Progenitor cell of endocrine pancreas (in vitro differentiated cells): ENCODE data around the gene PALLD. TPM values are rescaled to one million over a fixed set of nuclear protein-coding genes. Genes with fewer than 3 reads are reported as not detected.

Experiments used
- DNase-seq: peaks from one replicate; pipeline ENCODE4 v3.0.0; 2021; ENCODE audit warnings: low spot score; ENCODE audit not compliant: unreplicated experiment
- H3K27ac Mint-ChIP-seq: 2 replicates; pipeline ENCODE4 v1.8.0; 2021; ENCODE audit warnings: mild to moderate bottlenecking, moderate library complexity, mixed read lengths
- H3K27me3 Mint-ChIP-seq: 2 replicates; pipeline ENCODE4 v1.8.0; 2021; ENCODE audit warnings: mixed read lengths
- H3K36me3 Mint-ChIP-seq: 2 replicates; pipeline ENCODE4 v1.8.0; 2022; ENCODE audit warnings: mixed read lengths; ENCODE audit not compliant: insufficient read depth
- H3K4me1 Mint-ChIP-seq: 2 replicates; pipeline ENCODE4 v1.8.0; 2021; ENCODE audit warnings: low read depth, mixed read lengths
- H3K4me3 Mint-ChIP-seq: 2 replicates; pipeline ENCODE4 v1.8.0; 2021; ENCODE audit warnings: low read depth, mild to moderate bottlenecking, moderate library complexity, mixed read lengths
- H3K9me3 Mint-ChIP-seq: 2 replicates; pipeline ENCODE4 v1.8.0; 2021; ENCODE audit warnings: low read depth, mixed read lengths
- total RNA-seq: library from RNA; stranded (reverse); gene quantifications from 2 replicates; pipeline ENCODE4 v1.2.1, GENCODE V29; 2021
- TF ChIP-seq, protein P1 (sequence below): fragments of 200-600 bp; sonication (generic); IDR thresholded peaks from one replicate; pipeline ENCODE4 v1.5.0; 2021; ENCODE audit warnings: antibody characterized with exemption, mild to moderate bottlenecking; ENCODE audit not compliant: unreplicated experiment

PALLD gene
- total RNA-seq, 1 donor from 2014 or later = 43.2 TPM

DNA sequence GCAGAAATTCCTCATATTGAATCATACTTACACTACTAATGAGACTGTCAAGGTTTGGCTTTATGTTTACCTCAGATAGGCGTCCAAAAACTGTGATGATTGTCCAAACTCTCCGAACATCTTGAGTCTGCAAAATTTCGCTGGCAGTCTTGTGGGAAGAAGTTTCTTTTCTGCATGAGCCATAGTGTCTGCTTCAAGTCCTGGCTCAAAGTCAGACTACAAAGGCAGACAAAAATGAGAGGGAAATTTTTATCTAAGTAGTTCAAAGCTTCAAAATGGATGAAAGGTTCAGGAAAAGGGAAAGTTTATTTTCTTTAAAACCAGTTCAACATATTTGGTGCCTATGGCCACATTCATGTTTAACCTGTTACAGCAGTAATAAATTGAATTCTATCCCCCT, 40.7 kb downstream of the PALLD start:
- no peak overlapping the region for H3K27ac Mint-ChIP-seq
- no peaks in the 10 kb centered on the region for H3K4me1 Mint-ChIP-seq
- peaks cover 5% of the 10 kb centered on the region for H3K27me3 Mint-ChIP-seq
- no peaks in the 10 kb centered on the region for H3K9me3 Mint-ChIP-seq
- no peak overlapping the region for H3K4me3 Mint-ChIP-seq
- TF ChIP-seq, protein P1, sequence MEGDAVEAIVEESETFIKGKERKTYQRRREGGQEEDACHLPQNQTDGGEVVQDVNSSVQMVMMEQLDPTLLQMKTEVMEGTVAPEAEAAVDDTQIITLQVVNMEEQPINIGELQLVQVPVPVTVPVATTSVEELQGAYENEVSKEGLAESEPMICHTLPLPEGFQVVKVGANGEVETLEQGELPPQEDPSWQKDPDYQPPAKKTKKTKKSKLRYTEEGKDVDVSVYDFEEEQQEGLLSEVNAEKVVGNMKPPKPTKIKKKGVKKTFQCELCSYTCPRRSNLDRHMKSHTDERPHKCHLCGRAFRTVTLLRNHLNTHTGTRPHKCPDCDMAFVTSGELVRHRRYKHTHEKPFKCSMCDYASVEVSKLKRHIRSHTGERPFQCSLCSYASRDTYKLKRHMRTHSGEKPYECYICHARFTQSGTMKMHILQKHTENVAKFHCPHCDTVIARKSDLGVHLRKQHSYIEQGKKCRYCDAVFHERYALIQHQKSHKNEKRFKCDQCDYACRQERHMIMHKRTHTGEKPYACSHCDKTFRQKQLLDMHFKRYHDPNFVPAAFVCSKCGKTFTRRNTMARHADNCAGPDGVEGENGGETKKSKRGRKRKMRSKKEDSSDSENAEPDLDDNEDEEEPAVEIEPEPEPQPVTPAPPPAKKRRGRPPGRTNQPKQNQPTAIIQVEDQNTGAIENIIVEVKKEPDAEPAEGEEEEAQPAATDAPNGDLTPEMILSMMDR = no peak
- H3K36me3 Mint-ChIP-seq = no peaks in the 10 kb centered on the region
- DNase-seq = no peak

DNA sequence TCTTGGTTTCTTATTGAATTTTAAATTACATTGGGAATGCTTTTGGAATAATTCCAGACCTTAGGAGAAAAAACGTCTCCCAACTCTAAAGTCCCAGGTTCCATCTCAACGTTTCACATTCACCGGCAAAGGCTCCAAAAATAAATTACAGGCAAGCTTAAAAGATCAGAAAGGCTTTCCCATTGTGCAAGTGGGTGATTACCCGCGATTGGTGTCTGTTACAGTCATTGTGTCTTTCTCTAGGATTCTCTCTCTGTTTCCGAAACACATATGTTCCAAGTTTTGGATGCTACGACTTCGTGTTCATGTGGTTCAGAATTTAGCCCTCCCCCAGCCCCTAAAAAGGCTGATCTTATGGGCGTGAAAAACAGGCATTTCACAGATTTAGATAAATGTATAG, 41.8 kb downstream of the PALLD start:
- Mint-ChIP-seq H3K4me1 (no peaks in the 10 kb centered on the region), H3K27ac (no peak overlapping the region), H3K27me3 (peaks cover 5% of the 10 kb centered on the region), H3K4me3 (no peak overlapping the region), H3K36me3 (no peaks in the 10 kb centered on the region), H3K9me3 (no peaks in the 10 kb centered on the region)
- DNase-seq = no peak
- TF ChIP-seq, protein P1 = no peak

DNA sequence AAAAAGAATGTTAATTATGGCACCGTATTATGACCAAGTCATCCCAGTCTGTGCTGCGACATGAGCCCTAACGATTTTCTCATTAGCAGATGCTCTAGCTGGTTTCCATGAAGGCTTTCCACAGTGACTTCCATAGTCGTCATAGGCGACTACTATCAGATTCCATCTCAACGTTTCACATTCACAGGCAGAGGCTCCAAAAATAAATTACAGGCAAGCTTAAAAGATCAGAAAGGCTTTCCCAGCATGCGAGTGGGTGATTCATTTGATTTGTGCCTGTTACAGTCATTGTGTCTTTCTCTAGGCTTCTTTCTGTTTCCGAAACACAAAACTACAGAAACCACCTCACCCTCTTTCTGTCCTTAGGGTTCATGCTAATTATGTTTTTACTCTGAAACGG, 43.2 kb downstream of the PALLD start:
- TF ChIP-seq, protein P1 = no peak
- Mint-ChIP-seq H3K9me3 (no peaks in the 10 kb centered on the region), H3K4me1 (no peaks in the 10 kb centered on the region), H3K4me3 (no peak overlapping the region), H3K36me3 (no peaks in the 10 kb centered on the region), H3K27ac (no peak overlapping the region), H3K27me3 (peaks cover 5% of the 10 kb centered on the region)
- no peak for DNase-seq

DNA sequence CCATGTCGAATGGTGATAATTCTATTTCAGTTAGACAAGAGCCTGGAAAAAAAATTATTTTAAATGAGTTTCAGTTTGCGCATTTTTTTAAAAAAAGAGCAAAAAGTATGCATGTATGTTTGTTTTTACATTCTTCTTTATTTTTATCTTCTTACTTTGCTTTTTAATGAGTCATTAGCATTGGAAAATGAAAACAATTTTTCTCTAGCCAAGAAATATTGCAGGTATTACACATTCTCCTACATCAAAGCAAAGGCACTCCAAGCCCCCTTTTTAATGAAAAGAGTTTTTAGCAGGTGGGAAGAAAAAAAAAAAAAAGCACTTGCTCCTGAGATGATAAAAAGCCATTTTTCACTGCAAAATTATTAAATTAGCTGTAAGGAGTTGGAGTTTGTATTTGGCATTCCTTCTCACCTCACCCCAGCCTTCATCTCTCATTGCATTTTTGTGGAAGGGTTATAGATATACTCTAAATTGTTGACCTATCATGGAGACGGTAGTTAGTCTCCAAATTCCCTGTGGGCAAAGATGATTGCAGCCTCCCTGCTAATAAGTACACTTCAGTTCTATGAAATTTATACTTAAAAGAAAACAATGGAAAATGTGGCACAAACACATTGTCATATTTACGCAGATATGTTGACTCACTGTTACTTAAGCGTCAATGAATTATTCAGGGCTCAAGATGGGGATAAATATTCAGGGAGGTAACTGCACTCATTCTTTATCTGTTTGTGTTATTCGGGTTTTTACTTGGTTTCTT, 43.8 kb downstream of the PALLD start:
- H3K4me3 Mint-ChIP-seq = no peak overlapping the region
- no peaks in the 10 kb centered on the region for H3K4me1 Mint-ChIP-seq

DNA sequence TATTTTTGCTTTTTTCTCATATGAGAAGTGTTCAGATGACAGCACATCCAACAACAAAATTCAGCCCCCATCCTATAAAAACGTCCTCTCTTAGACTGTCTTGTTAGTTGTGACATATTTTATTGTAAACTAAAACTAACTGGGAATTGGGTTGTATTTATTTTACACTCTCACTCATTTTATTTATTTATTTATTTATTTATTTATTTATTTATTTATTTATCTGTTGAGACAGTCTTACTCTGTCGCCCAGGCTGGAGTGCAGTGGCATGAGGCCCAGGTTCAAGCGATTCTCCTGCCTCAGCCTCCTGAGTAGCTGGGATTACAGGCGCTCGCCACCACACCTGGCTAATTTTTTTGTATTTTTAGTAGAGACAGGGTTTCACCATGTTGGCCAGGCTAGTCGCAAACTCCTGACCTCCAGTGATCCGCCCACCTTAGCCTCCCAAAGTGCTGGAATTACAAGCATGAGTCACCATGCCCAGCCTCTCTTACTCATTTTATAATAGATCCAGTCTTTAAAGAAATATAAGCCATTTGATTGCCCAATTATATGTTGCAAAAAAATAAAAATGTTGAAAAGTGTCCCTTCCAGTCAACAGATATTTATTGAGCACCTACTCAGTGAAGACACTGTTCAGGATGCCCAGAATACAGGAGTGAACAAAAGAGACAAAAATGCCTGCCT, 44.6 kb downstream of the PALLD start:
- no peak overlapping the region for H3K27ac Mint-ChIP-seq
- H3K36me3 Mint-ChIP-seq = no peaks in the 10 kb centered on the region
- TF ChIP-seq, protein P1 = no peak
- DNase-seq = no peak
- no peak overlapping the region for H3K4me3 Mint-ChIP-seq
- H3K9me3 Mint-ChIP-seq = no peaks in the 10 kb centered on the region
- H3K4me1 Mint-ChIP-seq = peaks cover 1% of the 10 kb centered on the region
- peaks cover 8% of the 10 kb centered on the region for H3K27me3 Mint-ChIP-seq

More for the DNA sequence above, 43.8 kb downstream of the PALLD start:
- H3K36me3 Mint-ChIP-seq = no peaks in the 10 kb centered on the region
- DNase-seq = no peak
- H3K9me3 Mint-ChIP-seq = no peaks in the 10 kb centered on the region
- TF ChIP-seq, protein P1 = no peak
- peaks cover 7% of the 10 kb centered on the region for H3K27me3 Mint-ChIP-seq
- no peak overlapping the region for H3K27ac Mint-ChIP-seq
